ENCODE results near the gene RHOG. TPM values are rescaled to one million over a fixed set of nuclear protein-coding genes. Genes with fewer than 3 reads are reported as not detected.

Gene RHOG
- 22.4 and 26.5 TPM in 2 replicates for total RNA-seq

GRCh38 chr11:3840870-3841425, at the start of gene RHOG:
TSS of gene RHOG (minus strand) at chr11:3840959. CDS start at chr11:3828138, 12,821 bp downstream.

GRCh38 chr11:3854977-3855807, 14.4 kb upstream of the RHOG start, which contains the start of gene STIM1:
TSS of gene STIM1 (plus strand) at chr11:3855664. CDS start at chr11:3856271, 607 bp downstream.

GRCh38 chr11:3807909-3808860, 32.6 kb downstream of the RHOG start, which contains the start of gene PGAP2:
TSS of gene PGAP2 (plus strand) at chr11:3808560. CDS start at chr11:3811260, 2,700 bp downstream.

GRCh38 chr11:3797329-3798090, 43.2 kb downstream of the RHOG start, which contains the start of gene NUP98:
TSS of gene NUP98 (minus strand) at chr11:3797554. CDS start at chr11:3782117, 15,437 bp downstream.

Small RNA genes lying within 50 kb of the gene (small RNA-seq; reads per million reads assigned to genes)
- gene RNU7-50P = not detected

Other genes with a start within 250 kb of the RHOG start
- gene ART5, start 199.0 kb downstream of the RHOG start, total RNA-seq = not detected in 2 replicates
- gene ART1, start 195.8 kb downstream of the RHOG start, total RNA-seq = not detected in 2 replicates
- gene CHRNA10, start 169.6 kb downstream of the RHOG start, total RNA-seq = 2.0 and 2.4 TPM in 2 replicates
- 145 and 165 TPM in 2 replicates for gene NUP98, start 43.4 kb downstream of the RHOG start, total RNA-seq
- 11.5 and 11.8 TPM in 2 replicates for gene PGAP2, start 32.4 kb downstream of the RHOG start, total RNA-seq
- 29.0 and 32.0 TPM in 2 replicates for gene STIM1, start 14.7 kb upstream of the RHOG start, total RNA-seq